ENCODE measurements around the gene HPCAL1.

The HPCAL1 gene

DNA sequence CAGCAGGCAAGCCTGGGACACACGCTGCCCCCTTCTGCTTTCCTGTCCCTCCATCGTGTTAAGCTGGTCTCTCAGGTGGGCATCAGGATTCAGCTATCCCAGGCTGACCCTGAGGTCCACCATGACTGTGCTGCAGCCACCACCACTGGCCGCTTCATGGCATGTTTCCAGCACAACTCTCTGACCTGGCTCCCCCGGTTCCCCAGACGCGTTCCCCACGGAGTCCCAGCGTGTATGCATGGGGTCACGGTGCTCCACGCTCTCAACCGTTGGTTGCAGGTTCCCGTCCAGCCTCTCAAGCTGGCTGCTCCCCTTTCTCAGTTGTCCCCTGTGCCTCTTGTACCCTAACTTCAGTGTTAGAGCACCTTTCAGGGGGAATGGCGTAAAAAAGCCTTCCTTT is 20.3 kb downstream of the HPCAL1 start:
- no peak for DNase-seq (ENCODE audit: low read depth, low spot score)

DNA sequence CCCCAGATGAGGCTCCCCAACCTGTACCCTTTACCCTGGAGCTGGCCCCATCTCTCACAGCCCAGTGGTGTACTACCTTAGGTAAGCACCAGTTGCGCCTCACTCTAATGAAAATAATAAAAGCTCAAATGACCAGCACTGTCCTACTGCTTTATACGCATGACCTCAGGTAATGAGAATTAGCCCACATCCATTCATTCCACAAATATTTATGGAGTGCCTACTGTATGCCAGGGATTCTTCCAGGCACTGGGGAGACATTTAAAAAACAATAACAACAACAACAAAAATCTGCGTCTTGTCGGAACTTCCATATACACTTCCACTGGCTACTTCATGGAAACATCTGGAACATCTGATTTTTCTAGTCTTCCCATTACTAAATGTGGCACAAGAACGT is 20.8 kb downstream of the HPCAL1 start:
- no peak for DNase-seq (ENCODE audit: low read depth, low spot score)

DNA sequence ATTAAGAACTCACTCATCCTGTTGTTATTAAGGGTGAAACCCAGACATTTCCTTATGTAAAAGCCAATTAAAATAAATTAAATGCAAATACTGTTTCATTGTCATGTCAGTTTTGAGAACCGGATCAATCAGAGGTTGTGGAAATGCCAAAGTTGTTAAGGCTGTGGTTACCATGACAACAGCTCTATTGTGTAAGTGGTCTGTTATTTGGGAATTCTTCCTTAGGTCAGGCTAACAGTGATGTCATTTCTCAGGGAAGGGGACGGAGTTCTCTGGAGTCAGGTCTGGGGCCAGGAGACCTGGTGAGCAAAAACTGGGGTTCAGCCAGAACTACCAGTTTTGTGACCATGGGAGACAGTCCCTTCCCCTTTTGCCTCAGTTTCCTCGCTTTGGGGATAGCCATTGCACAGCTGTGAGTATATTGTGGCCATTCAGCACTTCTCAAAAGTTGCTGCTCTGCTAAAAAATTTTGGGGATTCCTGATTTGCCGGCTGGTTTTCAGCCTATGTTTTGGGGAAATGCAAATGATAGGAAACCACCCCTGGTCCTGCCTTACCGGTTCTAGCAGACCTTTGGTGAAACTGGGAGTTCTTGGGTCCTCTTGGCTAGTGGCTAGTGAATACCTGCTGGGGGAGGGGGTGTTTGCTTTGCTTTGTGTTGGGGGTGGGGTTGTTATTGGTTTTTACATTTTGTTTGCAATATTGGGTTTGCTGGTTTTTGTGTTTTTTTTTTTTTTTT is 21.6 kb downstream of the HPCAL1 start:
- no peak for DNase-seq (ENCODE audit: low read depth, low spot score)

DNA sequence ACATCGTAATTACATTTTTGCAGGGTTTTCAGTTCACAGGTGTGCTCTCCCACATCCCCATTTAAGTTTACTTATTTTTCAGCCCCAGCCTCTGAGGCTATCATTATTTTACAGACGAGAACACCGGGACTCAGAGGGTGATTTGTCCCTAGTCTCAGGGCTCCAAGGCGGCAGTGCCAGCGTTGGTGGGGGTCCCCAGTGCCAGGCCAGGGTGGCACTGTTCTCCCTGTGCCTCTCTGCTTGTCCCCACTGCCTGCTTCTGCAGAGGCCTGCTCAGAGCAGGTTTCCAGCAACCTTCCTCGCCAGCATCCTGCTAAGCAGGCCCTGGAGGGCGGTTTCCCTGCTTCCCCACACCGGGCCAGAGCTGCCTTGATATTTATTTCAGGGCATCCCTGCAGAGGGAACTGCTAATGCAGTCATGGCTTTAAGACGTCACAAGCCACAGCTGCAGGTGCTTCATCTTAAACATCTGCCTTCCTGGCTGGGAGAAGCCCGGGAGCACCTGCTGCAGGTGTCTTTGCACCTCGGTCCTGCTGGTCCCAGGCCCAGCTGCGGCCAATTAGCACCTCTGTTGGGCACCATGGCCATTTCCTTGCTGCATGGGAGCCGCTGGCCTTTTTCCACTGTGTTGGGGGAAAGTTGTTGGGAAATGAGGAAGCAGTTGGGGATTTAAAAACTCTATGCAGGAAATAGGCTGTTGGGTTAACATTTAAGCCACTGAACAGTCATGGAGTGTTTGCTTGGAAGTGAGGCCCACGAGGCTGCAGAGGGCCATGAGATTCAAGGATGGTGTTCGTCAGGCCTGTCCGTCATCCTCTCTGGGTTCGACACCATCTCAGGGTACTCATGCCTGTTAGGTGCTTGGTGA is 22.8 kb downstream of the HPCAL1 start:
- no peak for DNase-seq (ENCODE audit: low read depth, low spot score)

DNA sequence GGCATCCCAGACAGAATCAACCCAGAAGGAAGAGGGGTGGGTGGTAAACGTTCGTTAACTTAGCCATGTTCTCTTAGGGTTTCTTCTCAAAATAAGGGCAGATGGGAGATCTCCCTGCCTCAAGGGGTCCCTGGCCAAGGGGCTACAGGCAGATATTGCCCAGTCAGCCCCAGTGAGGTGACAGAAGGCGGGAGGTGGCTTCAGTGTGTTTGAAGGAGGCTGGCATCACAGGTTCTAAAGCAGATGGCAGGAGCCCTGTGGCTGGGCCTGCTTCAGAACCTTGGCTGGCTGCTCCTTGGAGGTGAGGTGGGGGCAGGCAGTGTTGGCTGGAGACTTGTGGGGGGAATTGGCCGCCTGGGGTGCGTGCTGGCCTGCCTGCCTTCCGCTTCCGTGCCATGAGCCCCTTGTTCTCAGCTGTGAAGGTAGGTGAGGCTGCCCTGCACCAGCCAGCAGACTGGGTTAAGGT is 23.5 kb downstream of the HPCAL1 start:
- no peak for DNase-seq (ENCODE audit: low read depth, low spot score)

DNA sequence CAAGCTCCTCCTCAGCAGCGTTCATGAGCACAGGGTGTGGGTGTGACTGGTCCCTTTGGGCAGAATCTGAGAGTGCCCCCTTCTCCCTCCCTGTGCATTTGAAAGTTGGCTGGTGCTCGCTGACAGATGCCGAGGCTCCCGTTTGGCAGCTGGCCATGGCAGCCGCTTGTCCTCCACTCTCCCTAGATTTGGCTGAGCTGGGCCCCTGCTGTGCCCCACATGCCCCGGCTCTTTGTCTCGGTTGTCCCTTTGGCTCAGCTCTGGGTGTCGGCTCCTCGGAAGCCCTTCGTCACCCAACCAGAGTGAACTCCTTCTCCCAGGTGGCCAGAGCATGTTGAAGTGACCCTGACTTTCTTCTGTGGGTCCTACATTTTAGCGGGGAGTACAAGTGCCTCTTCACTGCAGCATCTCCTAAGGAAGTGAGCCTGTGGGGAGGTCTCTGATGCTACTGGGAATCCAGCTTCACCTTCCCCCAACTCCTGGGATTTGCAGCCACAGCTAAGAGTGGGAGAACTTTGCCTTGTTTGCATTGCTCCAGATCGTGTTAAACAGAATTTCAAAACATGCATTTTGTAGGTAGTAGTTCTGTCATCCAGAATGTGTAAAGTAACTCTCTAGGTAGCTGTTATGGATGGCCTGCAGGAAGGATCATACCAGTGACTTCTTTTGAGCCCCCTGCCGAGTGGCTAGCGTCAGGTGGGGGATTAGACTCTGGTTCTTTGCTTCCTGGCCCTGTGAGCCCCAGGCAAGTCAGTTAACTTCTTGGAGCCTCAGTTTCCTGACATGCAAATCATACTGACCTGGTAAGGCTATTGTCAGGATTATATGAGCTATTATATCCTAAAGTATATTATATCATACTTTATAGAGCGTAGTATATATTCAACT is 24.2 kb downstream of the HPCAL1 start:
- no peak for DNase-seq (ENCODE audit: low read depth, low spot score)

DNA sequence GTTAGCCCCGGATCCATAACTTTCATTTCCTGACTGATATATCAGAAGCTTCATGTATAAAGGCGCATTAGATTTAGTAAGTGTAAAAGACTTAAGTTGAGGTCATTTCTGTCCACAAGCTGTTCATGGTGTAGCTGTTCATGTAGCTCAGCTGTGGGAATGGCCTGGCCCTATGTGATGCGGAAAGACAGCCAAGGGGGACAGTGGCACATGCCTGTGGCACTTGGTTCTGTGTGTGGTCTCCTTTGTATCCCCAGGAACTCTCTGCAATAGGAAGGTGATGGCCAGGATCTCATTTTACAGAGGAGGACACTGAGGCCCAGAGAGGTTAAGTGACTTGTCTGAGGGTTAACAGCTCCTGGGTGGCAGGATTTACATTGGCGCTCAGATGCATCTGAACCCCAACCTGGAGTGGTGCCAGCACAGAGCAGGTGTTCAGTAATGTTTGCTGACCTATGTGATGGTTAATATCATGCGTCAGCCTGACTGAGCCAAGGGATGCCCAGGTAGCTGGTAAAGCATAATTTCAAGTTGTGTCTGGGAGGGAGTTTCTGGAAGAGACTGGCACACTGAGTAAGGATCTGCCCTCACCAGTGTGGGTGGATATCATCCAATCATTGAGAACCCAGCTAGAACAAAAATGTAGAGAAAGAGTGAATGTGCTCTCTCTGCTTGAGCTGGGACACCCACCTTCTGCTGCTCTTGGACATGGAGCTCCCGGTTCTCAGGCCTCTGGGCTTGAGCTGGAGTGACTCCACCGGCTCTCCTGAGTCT is 25.4 kb downstream of the HPCAL1 start:
- DNase-seq (ENCODE audit: low read depth, low spot score): no peak

DNA sequence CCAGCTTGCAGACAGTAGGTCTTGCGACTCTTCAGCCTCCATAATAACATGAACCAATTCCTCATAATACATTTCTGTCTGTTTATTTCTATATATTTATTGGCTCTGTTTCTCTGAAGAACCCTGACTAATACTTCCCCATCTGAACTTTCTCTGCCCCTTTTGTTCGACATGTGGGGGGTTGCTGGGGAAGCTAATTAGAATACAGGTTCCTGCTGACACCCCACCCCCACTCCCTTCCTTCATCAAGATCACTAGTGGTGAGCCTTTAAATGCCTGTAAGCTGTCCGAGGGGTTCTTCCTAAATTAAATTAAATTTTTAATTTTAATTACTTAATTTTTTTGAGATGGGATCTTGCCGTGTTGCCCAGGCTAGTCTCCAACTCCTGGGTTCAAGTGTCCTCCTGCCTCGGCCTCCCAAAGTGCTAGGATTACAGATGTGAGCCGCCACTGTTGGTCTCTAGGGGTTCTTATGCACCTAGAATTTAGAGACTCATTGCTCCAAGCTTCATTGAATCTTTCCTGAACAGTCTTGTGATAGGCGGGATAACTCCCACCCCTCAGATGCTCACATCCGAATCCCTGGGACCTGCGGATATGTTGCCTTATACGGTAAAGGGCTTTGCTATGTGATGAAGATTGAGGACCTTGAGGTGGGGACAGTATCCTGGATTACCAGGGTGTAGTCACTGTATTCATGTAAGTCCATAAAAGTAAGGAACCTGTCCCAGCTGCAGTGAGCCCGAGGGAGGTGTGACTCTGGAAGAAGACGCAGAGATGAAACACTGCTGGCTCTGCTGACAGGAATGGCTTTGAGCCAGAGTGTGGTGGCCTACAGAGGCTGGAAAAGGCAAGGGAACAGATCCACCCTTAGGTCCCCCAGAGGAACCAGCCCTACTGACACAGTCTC is 26.2 kb downstream of the HPCAL1 start:
- no peak for DNase-seq (ENCODE audit: low read depth, low spot score)

DNA sequence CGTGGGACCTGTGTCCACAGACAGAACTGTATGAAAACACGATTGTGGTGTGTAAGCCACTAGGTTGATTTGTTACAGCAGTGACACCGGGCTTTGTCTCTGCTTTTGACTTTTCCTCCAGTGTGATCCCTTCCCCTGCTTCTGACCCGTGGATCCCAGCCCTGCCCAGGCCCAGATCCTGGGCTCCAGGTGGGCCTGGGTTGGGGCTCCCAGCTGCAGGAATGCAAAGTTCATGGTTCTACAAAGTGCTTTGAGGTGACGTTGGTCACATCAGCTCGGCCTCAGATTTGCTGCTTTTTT is 26.8 kb downstream of the HPCAL1 start:
- DNase-seq (ENCODE audit: low read depth, low spot score): no peak

DNA sequence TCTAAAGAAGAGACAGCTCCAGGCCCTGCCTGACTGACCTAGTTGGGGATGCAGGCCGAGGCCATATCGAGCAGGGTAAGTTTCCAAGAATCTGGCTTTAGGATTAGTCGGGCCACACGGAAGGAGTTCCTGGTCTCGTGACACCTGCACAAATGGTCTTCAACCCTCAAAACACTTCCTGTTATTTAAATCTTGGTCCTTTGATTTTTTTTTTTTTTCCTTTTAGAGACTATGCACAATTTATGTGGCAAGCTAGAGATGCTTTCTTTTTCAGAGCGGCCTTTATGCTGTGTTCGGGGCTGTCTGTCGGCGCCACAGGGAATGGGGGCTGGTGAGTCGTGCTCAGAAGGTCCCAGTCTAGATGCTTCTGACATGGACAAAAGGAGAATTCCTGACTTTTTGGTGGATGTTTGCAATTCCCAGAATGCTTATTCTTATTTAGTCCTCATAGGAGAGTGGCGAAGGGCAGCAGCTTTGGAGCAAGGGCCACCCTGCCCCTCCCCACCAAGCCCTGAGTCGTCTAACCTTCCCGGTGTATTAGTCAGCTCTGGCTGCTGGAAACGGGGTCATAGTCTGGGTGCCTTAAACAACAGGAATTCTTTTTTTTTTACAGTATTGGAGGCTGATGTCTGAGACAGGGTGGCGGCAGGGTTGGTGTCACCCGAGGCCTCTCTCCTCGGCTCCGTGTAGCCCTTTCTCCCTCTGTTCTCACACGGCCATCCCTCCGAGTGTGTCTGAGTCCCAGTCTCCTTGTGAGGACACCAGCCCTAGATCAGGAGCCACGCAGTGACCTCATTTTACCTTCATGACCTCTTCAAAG is 27.4 kb downstream of the HPCAL1 start:
- DNase-seq (ENCODE audit: low read depth, low spot score): no peak

DNA sequence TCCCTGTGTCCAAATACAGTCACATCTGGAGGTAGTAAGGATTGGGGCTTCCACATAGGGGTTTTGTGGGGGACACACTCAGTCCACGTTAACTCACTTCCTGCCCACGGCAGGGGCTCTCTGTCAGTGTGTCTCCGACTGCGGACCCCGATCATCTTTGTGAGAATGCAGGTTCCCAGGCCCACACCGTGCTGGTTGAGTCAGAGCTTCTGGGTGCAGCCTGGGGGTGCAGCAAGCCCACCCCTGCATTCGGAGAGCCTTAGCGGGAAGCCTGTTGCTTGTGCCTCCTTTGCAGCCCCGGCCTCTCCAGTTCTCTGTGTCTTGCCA is 28.0 kb downstream of the HPCAL1 start:
- no peak for DNase-seq (ENCODE audit: low read depth, low spot score)

DNA sequence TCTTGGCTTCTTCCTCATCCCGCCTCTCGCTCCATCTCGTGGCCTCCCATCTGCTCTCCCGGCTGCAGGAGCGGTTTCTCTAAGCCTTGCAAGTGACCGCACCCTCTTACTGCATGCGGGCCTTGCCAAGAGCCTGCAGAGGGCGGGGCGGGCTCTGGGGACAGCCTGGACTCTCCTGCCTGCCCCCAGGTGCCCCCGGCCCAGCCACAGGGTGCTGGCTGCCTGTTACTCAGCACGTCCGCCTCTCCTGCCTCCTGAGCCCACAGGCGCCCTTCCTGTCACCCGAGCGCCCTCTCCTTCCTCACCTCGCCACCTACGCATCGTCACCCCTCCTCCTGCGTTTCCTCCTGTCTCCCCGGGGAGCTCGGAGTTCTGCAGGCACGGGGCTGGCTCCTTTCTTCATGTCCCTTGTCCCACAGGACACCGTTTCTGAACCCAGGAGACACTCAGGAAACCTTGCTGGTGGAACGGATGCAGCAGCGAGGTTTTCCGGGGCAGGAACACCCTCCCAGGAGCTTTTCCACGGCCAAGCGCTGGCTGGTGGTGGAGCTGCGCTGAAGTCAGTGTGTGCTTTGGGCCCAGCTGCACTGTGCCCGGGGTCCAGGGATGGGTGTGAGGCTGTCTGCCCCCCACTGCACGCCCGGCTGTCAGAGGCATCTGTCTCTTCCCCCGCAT is 28.5 kb downstream of the HPCAL1 start:
- DNase-seq (ENCODE audit: low read depth, low spot score): peak; percentile 23

DNA sequence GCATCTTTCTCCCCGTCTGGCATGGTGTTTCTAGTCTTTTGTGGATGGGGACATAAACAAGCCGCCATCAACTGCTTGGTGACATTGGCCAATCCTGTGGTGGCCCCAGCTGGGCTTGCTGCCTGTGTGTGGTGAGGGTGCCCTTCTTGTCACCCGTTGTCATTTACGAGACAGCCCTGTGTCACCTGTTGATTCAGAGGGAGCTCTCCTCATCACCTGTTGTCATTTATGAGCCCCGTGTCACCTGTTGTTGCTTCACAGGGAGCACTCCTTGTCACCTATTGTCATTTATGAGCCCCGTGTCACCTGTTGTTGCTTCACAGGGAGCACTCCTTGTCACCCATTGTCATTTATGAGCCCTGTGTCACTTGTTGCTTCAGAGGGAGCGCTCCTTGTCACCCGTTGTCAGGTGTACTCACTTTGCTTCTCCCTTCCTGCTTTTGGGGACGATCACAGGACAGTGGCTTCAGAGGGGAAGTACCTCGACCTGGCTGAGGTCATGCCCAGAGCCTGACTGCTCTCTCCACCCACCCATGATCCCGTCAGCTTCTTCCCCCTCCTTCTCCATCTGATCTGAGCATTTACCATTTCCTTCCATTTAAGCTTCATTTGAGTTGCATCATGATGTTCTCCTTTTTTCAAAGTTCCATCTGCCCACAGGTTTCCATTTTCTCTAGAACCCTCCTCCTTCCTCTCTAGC is 29.1 kb downstream of the HPCAL1 start:
- DNase-seq (ENCODE audit: low read depth, low spot score): peak; percentile 14

DNA sequence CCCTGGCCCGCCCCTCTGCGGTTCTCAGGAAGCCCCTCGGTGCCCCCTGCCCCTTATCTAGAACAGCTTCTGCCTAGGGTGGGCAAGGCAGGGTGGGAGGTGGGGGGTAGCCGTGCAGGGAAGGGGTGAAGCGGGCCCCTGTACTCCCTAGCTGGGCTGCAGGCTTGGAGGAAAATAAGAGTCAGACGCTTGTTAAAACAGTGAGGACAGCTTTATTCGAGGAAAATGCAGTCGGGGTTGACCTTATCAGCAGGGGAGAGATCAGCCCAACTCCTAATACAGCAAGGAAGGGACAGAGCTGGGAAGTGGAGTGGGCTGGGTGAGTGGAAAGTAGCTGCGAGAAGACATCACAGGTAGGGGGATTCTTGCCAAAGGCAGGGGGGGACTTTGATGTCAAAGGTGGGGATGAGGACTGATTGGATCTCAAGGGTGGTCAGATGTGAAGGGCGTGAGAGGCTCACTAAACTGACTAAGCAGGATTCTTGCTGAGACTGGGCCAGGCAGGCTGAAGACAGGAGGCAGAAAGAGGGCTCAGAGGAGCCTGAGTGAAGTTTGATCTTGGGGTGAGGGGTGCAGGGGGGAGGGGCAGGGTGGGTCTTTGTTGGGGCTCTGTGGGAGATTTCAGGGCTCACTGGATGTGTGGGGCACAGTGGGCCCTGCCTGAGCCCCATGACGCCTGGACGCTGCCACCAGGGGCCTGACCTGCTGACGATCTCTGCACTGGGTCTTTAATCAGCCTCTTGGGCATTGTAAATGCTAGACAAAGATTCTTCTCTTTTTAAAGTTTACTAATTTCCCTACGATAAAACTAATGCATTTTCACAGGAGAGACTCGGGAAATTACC is 29.9 kb downstream of the HPCAL1 start:
- no peak for DNase-seq (ENCODE audit: low read depth, low spot score)

DNA sequence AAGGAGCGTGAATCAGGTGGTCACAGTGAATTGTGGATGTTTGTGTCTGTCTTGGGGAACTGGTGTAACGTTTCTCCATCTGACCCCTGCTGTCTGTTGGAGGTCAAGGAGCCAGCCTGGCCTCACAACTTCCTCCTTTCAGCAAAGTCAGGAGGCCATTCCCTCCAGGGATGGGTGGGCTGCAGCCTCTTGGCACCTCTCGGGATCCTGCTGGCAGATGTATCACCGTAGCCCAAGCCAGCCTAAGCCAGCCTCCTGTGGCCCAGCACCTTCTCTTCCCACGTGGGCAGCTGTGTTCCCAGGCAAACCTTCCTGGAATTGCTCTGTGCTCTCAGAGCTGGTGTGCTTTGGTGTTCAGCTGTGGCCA is 30.5 kb downstream of the HPCAL1 start:
- no peak for DNase-seq (ENCODE audit: low read depth, low spot score)

DNA sequence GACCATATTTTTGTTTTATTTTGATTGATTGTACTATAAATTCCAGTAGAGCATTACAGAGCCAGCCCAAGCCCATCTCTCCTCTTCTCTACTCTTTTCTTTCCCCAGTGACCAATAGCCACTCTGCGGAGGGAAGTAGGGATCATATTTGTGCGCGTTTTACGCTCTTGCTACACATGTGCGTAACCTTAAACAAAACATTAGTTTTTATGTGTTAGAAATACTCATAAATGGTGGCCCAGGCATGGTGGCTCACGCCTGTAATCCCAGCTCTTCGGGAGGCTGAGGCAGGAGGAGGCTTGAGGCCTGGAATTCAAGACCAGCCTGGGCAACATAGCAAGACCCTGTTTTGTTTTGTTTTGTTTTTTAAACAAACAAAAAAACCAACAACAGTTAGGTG is 31.3 kb downstream of the HPCAL1 start:
- DNase-seq (ENCODE audit: low read depth, low spot score): no peak

DNA sequence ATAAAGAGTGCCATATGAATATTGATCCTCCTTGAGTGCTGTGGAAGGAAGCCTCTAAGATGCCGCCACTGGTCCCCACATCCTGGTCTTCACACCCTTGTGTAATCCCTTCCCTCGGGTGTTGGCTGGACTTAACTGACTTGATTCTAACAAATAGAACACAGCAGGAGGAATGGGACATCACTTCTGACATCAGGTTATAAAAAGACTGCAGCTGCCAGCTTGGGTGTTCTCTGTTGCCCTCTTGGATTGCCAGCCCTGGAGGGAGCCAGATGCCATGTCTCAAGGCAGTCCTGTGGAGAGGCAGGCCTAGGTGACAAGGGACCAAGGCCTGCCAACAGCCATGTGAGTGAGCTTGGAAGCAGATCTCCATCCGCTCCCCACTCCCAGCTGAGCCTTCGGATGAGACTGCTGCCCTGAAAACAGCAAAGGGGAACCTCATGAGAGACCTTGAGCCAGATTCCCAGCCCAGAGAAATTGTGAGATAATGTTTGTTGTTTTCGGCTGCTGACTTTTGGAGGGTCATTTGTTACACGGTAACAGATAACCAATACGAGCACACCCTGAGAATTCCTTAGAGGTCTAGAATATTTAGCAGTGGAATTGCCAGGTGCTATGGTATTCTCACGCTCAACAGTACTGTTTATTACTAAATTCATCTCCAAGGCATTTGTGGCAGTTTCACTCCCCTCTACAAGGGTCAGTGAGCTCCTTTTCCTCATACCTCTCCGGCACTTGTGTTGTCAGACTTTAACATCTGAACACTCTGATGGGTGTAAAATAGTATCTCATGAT is 32.5 kb downstream of the HPCAL1 start:
- no peak for DNase-seq (ENCODE audit: low read depth, low spot score)

Data from activated naive CD8-positive, alpha-beta T cell treated with anti-CD3 and anti-CD28 coated beads, Interleukin-2, amount 50 U/mL, for 16 hours (primary cell).